Measurements from ENCODE around the gene EIF2S1.

EIF2S1 gene

DNA sequence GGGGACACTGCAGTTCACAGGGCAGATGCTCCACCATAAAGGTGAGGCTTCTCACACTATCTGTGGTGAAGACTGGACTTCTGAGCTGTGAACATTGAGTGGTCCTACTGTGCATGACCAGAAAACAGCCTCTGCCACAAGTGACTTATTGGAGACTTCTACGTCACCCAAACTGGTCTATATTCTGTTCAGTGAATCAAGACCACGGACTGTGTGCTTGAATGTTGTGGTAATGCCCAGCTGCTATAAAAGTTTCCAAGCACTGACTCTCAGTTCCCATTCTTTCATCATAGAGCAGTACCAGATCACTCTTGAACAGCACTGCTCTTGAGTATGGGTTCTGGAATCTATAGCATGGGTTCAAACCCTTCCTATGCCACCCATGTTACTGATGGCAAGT is 56.7 kb downstream of the EIF2S1 start:
- FAIRE-seq, result no peak
- no peak for DNase-seq (ENCODE audit: insufficient read length, low spot score)
- TF ChIP-seq POLR2A (IDR thresholded peaks at IDR 0.05; ENCODE audit: low read depth, low read length) (no peak), SPI1 (IDR thresholded peaks at IDR 0.05; ENCODE audit: low read depth, low read length) (peak; percentile 56), TAF1 (IDR thresholded peaks at IDR 0.05; ENCODE audit: low read depth, low read length) (no peak)

DNA sequence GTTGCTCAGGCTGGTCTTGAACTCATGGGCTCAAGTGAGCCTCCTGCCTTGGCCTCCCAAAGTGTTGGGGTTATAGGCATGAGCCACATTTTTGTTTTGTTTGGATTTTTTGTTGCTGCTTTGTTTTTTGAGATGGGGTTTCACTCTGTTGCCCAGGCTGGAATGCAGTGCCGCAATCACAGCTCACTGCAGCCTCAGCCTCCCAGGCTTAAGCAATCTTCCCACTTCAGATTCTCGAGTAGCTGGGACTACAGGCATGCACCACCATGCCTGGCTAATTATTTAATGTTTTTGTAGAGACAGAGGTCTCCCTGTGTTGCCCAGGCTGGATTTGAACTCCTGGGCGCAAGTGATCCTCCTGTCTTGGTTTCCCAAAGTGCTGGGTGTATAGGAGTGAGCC is 57.5 kb downstream of the EIF2S1 start:
- TF ChIP-seq POU2F2 (IDR thresholded peaks at IDR 0.05; ENCODE audit: low read depth, low read length) (no peak), POLR2AphosphoS5 (IDR thresholded peaks at IDR 0.05; ENCODE audit: low read depth, low read length) (no peak), POLR2A (IDR thresholded peaks at IDR 0.05; ENCODE audit: low read depth, low read length) (no peak), TAF1 (IDR thresholded peaks at IDR 0.05; ENCODE audit: low read depth, low read length) (no peak), SPI1 (IDR thresholded peaks at IDR 0.05; ENCODE audit: low read depth, low read length) (no peak), PAX5 (IDR thresholded peaks at IDR 0.05; ENCODE audit: insufficient read depth, low read length, severe bottlenecking) (no peak)
- FAIRE-seq (no peak), DNase-seq (ENCODE audit: insufficient read length, low spot score) (no peak)

DNA sequence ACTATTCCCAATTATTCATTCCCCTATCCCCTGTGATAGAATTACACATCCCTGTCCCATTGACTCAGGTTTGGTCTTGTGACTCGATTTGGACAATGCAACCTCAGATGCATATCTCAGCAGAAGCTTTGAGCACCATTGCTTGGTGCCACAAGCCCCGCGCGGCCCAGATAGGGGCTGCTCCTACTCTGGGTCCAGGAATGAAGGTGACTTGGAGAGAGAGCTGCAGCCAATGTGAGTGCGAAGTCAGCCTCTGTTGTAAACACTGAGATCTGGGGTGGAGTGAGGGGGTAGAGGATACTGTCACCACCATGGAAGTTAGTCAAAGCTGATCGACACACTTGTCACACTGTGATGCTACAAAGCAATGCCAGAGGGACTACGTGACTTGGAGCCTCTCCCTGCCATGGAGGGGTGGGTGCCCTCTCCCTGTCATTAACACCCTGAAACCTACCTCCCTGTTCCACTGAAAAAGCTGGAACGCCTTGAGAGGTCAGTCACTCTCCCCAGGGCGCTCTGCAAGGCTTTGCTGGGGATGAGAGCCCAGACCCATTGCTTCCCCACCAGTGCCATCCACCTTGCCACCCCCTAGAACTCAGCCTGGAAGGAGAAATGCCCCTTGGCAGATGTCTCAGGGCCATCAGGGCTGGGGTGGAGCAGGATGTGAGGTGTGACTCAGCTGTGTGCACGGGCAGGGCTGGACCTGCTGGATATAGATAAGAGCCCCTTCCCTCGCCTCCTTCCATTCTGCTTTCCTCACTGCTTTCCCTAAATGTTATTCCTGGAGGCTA is 58.5 kb downstream of the EIF2S1 start:
- FAIRE-seq, result no peak
- TF ChIP-seq POLR2AphosphoS5 (IDR thresholded peaks at IDR 0.05; ENCODE audit: low read depth, low read length), result no peak
- TF ChIP-seq POU2F2 (IDR thresholded peaks at IDR 0.05; ENCODE audit: low read depth, low read length), result no peak
- TF ChIP-seq TAF1 (IDR thresholded peaks at IDR 0.05; ENCODE audit: low read depth, low read length), result no peak
- no peak for TF ChIP-seq SPI1 (IDR thresholded peaks at IDR 0.05; ENCODE audit: low read depth, low read length)
- no peak for TF ChIP-seq PAX5 (IDR thresholded peaks at IDR 0.05; ENCODE audit: insufficient read depth, low read length, severe bottlenecking)
- TF ChIP-seq POLR2A (IDR thresholded peaks at IDR 0.05; ENCODE audit: low read depth, low read length), result no peak
- no peak for DNase-seq (ENCODE audit: insufficient read length, low spot score)

DNA sequence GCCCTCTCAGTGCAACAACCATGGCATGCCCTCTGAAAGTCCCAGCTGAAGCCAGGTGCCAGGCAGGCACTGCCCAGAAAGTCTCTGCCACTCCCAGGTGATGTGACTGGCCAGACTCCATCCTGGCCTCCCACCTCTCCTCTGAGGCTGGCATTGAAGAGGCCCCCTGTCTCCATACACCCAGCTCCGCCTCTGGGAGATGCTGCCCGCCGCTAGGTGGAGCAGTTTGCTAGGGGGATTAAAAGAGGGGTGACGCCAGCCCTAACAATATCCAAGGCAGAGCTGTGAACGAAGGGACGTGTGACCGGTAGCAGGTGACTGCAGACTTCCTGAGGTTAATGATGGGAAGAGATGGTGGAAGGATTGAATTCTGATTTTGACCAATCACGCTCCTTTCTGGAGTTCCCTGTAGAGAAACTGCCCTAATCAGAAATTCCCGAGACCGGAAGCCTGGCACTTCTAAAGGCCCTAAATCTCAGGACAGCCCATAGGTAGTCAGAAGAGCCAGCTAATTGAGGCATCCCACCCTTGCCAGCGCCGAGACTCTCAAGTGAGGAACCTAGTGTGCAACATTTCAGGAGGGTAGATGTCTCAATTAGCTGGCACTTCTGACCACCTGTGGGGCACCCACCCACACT is 60.1 kb downstream of the EIF2S1 start:
- no peak for TF ChIP-seq POLR2AphosphoS5 (IDR thresholded peaks at IDR 0.05; ENCODE audit: low read depth, low read length)
- TF ChIP-seq SPI1 (IDR thresholded peaks at IDR 0.05; ENCODE audit: low read depth, low read length), result no peak
- no peak for TF ChIP-seq POU2F2 (IDR thresholded peaks at IDR 0.05; ENCODE audit: low read depth, low read length)
- no peak for TF ChIP-seq TAF1 (IDR thresholded peaks at IDR 0.05; ENCODE audit: low read depth, low read length)
- TF ChIP-seq PAX5 (IDR thresholded peaks at IDR 0.05; ENCODE audit: insufficient read depth, low read length, severe bottlenecking), result no peak
- DNase-seq (ENCODE audit: insufficient read length, low spot score) (peak; percentile 25), FAIRE-seq (no peak)

DNA sequence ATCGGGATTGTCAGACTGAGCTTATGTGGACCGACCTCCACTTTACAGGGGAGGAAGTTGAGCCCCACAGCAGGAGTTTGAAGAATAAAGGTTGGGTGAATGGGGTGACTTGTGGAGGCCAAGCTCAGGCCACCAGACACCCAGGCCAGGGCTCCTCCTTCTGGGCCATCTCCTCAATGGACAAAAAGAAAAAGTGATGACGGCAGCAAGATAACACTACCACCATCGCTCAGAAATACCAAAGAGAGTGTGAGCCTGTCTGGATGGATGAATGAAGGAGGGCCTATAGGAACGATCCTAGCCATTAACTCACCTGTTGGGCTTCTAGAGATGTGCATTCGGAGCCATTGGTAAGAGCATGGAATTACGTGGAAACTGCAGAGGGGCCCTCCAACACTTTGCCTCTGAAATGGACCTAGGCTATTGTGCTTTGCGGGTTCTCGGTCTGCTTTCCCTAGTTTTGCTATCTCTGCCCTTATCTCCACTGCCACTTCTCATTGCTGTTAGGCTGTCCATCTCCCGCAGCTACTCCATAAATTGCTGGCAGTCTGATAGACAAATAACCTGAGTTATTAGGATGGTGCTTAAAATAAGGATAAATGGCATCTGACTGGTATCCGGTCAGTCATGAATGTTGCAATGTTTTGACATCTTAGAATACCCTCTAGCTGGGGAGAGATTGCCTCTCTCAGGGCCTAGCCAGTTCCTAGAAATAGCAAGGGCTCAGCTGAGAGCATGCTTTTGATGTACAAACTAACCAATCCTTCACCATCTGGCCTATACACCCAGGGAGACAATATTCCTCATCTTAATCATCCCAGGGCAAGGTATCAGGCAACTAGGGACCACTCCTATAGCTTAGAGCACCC is 61.5 kb downstream of the EIF2S1 start:
- no peak for FAIRE-seq
- DNase-seq (ENCODE audit: insufficient read length, low spot score), result no peak
- TF ChIP-seq POU2F2 (IDR thresholded peaks at IDR 0.05; ENCODE audit: low read depth, low read length) (no peak), POLR2A (IDR thresholded peaks at IDR 0.05; ENCODE audit: low read depth, low read length) (no peak), POLR2AphosphoS5 (IDR thresholded peaks at IDR 0.05; ENCODE audit: low read depth, low read length) (no peak), SPI1 (IDR thresholded peaks at IDR 0.05; ENCODE audit: low read depth, low read length) (no peak), PAX5 (IDR thresholded peaks at IDR 0.05; ENCODE audit: insufficient read depth, low read length, severe bottlenecking) (no peak), TAF1 (IDR thresholded peaks at IDR 0.05; ENCODE audit: low read depth, low read length) (no peak)

DNA sequence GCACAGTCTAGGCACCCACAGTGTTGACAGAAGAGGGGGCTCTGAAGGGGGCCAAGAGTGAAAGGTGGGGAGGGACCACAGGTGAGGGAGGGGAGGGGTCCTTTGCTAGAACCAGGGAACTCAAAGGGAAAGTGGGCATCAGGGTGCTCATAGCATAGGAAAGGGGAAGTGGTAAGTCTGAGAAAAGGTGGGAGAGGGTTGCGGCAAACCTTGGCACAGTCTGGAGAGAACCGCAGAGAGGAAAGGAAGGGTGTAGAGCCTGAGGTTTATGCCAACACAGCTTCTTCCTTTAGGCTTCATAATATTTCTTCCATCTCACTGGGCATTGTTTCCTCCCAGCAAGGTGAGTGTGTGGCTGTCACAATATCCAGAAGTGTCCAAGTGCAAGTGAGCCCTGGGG is 63.3 kb downstream of the EIF2S1 start:
- DNase-seq (ENCODE audit: insufficient read length, low spot score), result no peak
- FAIRE-seq, result no peak
- TF ChIP-seq PAX5 (IDR thresholded peaks at IDR 0.05; ENCODE audit: insufficient read depth, low read length, severe bottlenecking), result no peak
- TF ChIP-seq SPI1 (IDR thresholded peaks at IDR 0.05; ENCODE audit: low read depth, low read length), result peak; percentile 72

DNA sequence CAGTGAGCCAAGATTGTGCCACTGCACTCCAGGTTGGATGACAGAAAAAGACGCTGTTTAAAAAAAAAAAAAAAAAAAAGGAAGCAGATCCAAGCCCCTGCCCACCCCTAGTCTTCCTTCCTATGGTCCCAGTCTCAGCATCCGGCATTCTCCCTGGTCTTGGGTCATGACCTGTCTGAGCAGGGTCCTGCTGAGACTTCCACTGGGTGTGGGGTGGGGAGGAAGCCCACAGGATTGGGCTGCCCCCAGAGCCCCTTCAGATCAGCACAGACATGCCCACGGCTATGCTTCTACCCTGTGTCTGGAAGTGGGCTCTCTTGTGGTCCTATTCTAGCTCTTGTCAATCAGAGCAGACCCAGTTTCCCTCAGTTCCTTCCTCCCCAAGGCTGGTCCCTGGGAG is 64.4 kb downstream of the EIF2S1 start:
- DNase-seq (ENCODE audit: insufficient read length, low spot score) (no peak), FAIRE-seq (no peak)
- TF ChIP-seq POLR2AphosphoS5 (IDR thresholded peaks at IDR 0.05; ENCODE audit: low read depth, low read length), result no peak
- TF ChIP-seq POLR2A (IDR thresholded peaks at IDR 0.05; ENCODE audit: low read depth, low read length), result no peak
- TF ChIP-seq POU2F2 (IDR thresholded peaks at IDR 0.05; ENCODE audit: low read depth, low read length), result no peak
- no peak for TF ChIP-seq SPI1 (IDR thresholded peaks at IDR 0.05; ENCODE audit: low read depth, low read length)
- TF ChIP-seq TAF1 (IDR thresholded peaks at IDR 0.05; ENCODE audit: low read depth, low read length), result no peak
- TF ChIP-seq PAX5 (IDR thresholded peaks at IDR 0.05; ENCODE audit: insufficient read depth, low read length, severe bottlenecking), result no peak

DNA sequence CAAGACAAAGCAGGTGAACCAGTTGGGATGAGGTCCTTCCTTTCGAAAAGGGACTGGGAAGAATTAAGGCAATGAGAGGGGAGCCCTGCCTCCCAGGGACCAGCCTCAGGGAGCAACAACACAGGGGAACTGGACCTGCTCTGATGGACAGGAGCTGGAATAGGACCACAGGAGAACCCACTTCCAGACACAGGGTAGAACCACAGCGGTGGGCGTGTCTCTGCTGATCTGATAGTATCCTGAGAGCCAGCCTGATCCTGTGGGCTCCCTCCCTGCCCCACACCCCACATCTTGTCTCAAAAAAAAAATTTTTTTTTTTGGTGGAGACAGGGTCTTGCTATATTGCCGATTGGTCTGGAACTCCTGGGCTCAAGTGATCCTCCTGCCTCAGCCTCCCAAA is 65.5 kb downstream of the EIF2S1 start:
- TF ChIP-seq POU2F2 (IDR thresholded peaks at IDR 0.05; ENCODE audit: low read depth, low read length) (no peak), POLR2AphosphoS5 (IDR thresholded peaks at IDR 0.05; ENCODE audit: low read depth, low read length) (no peak), TAF1 (IDR thresholded peaks at IDR 0.05; ENCODE audit: low read depth, low read length) (no peak), PAX5 (IDR thresholded peaks at IDR 0.05; ENCODE audit: insufficient read depth, low read length, severe bottlenecking) (no peak), POLR2A (IDR thresholded peaks at IDR 0.05; ENCODE audit: low read depth, low read length) (no peak), SPI1 (IDR thresholded peaks at IDR 0.05; ENCODE audit: low read depth, low read length) (no peak)
- no peak for FAIRE-seq
- DNase-seq (ENCODE audit: insufficient read length, low spot score), result no peak

DNA sequence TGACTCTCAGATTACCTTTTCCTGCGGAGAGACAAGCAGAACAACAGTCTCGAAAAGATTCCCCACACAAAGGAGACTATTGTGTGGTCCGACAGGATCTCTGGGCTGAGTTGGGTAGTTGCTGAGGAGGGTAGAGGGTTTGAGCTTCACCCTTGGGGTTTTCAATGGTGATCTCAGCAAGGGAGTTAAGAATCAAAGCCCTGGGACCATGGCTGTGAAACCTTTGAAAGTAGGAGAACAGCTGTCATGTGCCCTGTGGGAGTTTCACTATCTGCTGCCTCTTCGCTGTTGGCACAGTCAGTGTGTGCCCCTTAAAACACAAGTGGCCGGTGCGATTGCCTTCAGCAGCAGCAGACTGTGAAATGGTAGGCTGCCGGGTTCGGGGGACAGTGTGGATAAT is 66.0 kb downstream of the EIF2S1 start:
- FAIRE-seq (no peak), DNase-seq (ENCODE audit: insufficient read length, low spot score) (no peak)
- no peak for TF ChIP-seq POLR2A (IDR thresholded peaks at IDR 0.05; ENCODE audit: low read depth, low read length)
- TF ChIP-seq POLR2AphosphoS5 (IDR thresholded peaks at IDR 0.05; ENCODE audit: low read depth, low read length), result no peak
- TF ChIP-seq TAF1 (IDR thresholded peaks at IDR 0.05; ENCODE audit: low read depth, low read length), result no peak
- TF ChIP-seq POU2F2 (IDR thresholded peaks at IDR 0.05; ENCODE audit: low read depth, low read length), result no peak
- no peak for TF ChIP-seq PAX5 (IDR thresholded peaks at IDR 0.05; ENCODE audit: insufficient read depth, low read length, severe bottlenecking)
- TF ChIP-seq SPI1 (IDR thresholded peaks at IDR 0.05; ENCODE audit: low read depth, low read length), result no peak
